T-helper 1 cell treated with Interleukin-12 subunit alpha and Interleukin-12 subunit beta and Interleukin-4 antibody, amounts not matched to agents 30 ng/mL and 1 ng/mL, for 36 hours (primary cell): Measurements from ENCODE around the gene RNF227. TPM values are rescaled to one million over a fixed set of nuclear protein-coding genes. Genes with fewer than 3 reads are reported as not detected.
"Not testable (repeated sequence)": the region's sequence is repeated elsewhere in the genome, so short reads cannot be mapped to it uniquely, and the experiment has no call there.

Source experiments
- intact Hi-C: fragments of 100-400 bp; cut with micrococcal nuclease; formaldehyde crosslinking; loops from one replicate; pipeline ENCODE4 v1.15.1; 2024
- total RNA-seq: library from RNA; stranded (reverse); gene quantifications from 2 replicates; pipeline ENCODE4 v1.2.3, GENCODE V29; 2022

The RNF227 gene
- total RNA-seq: 2.9 and 3.9 TPM in 2 replicates

- intact Hi-C loops: loop anchor here (1.0 kb wide), 2 partner anchors 28 to 58 kb away; partner anchors contain the start of gene NAA38
Observed at GRCh38 chr17:7915611-7916384, at the start of gene RNF227. Gene RNF227 (minus strand): TSS chr17:7916289. CDS start chr17:7916195, 94 bp downstream.

DNA sequence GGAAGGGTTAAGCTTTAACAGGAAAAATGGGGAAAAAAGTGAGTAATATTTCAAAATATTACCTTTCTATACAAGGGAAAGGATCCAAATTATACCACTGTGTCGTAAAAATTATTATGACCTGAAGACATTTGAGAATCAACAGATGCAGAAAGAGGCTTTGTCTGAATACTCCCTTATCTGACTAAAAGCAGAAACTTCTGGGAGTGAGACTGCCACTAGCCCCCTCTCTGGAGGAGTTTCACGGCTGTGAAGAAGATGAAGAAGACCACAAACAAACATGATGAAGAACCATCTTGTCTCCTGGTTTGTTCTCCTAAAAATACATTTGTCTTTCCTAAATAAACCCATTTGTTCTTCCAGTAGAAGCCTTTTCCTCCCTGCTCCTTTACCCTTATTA lies 45.3 kb upstream of the RNF227 start:
- intact Hi-C loops: no loop called here

GRCh38 chr17:7959503-7960253 lies 43.6 kb upstream of the RNF227 start:
- intact Hi-C loops: no loop called here

GRCh38 chr17:7956228-7956965 lies 40.3 kb upstream of the RNF227 start:
- intact Hi-C loops: no loop called here

DNA sequence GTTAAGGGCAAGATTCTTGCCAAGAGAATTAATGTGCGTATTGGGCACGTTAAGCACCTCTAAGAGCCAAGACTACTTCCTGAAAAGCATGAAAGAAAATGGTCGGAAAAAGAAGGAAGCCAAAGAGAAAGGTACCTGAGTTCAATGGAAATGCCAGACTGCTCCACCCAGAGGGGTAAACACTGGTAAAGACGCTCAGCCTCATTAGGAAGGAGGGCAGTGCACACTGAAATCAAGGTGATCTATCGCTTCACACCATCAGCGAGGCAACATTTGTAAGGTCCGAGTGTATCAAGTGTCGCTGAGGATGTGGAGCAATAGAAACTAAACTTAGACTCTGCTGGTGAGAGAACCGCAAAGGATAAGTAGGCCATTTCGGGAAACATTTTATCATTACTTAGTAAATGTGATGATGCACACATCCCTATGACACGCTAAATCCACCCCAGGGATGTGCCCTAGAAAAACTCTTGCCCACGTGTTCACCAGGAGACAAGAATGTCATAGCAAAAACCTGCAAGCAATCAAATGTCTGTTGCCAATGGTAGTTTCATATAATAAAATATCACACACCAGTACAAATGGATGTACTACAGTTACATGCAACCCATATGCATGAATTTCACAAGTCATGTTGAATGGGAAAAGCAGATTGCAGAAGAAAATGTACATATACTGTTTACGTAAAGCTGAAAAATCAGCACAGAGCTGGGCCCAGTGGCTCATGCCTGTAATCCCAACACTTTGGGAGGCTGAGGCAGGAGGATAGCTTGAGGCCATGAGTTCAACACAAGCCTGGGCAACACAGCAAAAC lies 39.5 kb upstream of the RNF227 start:
- intact Hi-C loops: no loop called here

GRCh38 chr17:7953266-7953665 lies 37.2 kb upstream of the RNF227 start:
- intact Hi-C loops: not testable (repeated sequence)

DNA sequence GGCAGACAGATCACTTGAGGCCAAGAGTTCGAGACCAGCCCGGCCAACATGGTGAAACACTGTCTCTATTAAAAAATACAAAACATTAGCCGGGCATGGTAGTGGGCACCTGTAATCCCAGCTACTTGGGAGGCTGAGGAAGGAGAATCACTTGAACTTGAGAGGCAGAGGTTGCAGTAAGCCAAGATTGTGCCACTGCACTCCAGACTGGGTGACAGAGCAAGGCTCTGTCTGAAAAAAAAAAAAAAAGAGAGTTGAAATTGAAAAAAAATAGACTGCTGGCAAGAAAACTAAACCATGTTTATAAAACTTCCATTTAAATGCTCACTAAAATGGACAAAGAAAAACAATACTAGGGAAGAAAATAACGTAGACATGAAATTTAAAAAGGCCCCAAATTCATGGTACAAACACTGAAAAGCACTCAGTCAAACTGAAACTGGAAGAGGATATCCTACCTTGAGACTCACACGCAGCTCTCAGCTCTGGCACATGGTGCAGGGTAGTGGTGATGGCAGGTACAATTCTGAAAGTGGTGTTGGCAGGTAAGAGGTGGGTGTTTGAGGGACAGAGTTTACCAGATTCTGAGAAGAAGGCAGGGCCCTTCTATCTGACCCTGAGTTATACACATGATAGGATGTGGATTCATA lies 35.2 kb upstream of the RNF227 start:
- intact Hi-C loops: loop anchor here (1.0 to 2.0 kb wide), 3 partner anchors 18 to 37 kb away; partner anchors contain the start of gene CNTROB

DNA sequence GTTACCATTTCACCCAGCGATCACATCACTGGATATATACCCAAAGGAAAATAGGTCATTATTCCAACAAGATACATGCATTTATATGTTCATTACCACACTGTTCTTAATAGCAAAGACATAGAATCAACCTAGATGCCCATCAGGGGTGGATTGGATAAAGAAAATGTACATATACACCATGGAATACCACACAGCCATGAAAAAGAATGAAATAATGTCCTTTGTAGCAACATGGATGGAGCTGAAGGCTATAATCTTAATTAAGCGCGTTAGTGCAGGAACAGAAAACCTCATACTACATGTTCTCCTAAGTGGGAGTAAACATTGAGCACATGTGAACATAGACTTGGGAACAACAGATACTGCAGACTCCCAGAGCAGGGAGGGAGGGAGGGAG lies 34.5 kb upstream of the RNF227 start:
- intact Hi-C loops: loop anchor here (2.0 kb wide), 1 partner anchor 18 kb away; no protein-coding TSS in a partner anchor

DNA sequence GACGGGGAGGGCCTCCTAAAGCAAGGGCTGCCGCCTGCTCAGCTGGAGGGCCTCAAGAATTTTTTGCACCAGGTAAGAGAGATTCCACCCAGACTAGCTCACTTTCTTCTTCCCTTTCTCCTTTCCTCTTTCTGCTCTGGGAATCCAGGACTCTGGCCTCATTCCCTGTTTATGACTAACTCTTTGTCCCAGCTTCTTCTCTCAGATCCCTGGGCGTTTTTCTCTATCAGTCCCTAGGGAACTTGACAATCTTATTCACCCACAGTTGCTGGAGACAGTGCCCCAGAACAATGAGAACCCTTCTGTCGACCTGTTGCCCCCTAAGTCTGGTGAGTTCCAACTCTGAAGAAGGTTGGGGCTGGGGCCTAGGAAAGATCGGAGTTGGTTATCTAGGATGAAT lies 31.6 kb upstream of the RNF227 start:
- intact Hi-C loops: no loop called here

GRCh38 chr17:7946441-7946840 lies 30.4 kb upstream of the RNF227 start:
- intact Hi-C loops: no loop called here

GRCh38 chr17:7945651-7946050 lies 29.6 kb upstream of the RNF227 start:
- intact Hi-C loops: no loop called here

- intact Hi-C loops: no loop called here
Observed at GRCh38 chr17:7944326-7944725, 28.2 kb upstream of the RNF227 start.

DNA sequence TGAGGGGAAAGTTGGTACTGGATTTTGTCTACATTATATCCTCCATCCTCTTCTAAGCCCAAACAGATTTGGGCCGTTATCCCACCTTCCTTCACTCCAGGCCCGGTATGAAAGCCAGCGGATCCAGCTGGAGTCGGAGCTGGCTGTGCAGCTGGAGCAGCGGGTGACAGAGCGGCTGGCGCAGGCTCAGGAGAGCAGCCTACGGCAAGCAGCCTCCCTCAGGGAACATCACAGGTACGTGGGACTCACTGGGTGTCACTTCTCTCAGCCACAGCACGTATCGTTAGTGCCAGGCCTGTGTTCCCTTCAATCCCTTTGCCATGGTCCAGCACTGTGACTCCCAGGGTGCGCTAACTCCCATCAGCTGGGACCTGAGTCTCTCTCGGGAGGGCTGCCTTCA lies 27.2 kb upstream of the RNF227 start:
- intact Hi-C loops: no loop called here

DNA sequence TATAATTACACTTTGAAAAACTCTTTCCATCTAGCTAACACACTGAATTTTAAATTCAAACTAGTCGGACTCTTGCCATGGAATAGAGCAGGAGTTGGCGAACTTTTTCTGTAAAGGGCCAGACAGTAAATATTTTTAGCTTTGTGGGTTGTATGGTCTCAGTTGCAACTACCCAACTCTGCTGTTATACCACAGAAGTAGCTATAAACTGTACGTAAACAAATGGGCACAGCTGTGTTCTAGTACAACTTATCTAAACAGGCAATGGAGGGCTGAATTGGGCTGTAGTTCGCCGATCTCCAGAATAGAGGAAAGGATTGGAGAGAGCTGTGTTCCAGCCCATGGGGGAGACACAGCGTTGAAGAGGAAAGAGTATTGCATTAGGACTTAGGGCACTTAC lies 24.7 kb upstream of the RNF227 start:
- intact Hi-C loops: no loop called here

GRCh38 chr17:7940034-7940433 lies 23.9 kb upstream of the RNF227 start:
- intact Hi-C loops: no loop called here

- intact Hi-C loops: no loop called here
Observed at GRCh38 chr17:7935859-7936258, 19.8 kb upstream of the RNF227 start.

DNA sequence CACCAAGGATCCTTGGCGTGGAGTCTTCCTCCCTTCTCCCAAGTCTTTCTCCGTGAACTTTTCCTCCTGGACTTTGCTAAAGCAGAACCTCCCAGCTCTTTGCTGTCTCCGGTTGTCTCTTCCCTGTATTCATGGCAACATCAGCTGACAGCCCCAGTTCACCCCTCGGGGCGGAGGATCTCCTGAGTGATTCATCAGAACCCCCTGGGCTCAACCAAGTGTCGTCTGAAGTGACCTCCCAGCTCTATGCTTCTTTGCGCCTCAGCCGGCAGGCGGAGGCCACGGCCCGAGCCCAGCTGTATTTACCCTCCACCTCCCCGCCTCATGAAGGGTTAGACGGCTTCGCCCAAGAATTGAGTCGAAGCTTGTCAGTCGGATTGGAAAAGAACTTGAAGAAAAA lies 16.9 kb upstream of the RNF227 start:
- intact Hi-C loops: loop anchor here (1.0 to 5.0 kb wide), 12 partner anchors 11 to 504 kb away; partner anchors contain the start of genes ALOXE3, BORCS6, FXR2 and KDM6B

DNA sequence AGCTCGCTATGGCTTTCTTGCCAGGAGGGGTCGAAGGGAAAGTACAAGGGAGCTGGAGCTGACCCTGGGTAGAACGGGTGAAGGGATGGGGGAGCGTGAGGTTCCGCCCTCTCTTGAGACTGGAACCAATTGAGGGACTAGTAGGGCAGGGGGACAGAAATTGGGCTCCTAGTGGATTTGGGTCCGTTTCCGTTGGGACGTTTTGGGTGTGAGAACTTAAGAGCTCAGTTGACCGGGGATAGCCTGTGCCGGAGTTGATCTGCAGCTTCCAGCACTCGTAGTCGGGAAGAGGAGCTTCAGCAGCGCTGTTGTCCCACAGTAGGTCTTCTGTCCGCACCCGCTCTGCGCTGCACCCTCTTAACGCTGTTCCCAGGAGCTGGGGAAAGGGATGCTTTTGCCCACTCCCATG lies 16.4 kb upstream of the RNF227 start:
- intact Hi-C loops: loop anchor here (1.0 to 5.0 kb wide), 12 partner anchors 10 to 505 kb away; partner anchors contain the start of genes ALOXE3, BORCS6, FXR2 and KDM6B

DNA sequence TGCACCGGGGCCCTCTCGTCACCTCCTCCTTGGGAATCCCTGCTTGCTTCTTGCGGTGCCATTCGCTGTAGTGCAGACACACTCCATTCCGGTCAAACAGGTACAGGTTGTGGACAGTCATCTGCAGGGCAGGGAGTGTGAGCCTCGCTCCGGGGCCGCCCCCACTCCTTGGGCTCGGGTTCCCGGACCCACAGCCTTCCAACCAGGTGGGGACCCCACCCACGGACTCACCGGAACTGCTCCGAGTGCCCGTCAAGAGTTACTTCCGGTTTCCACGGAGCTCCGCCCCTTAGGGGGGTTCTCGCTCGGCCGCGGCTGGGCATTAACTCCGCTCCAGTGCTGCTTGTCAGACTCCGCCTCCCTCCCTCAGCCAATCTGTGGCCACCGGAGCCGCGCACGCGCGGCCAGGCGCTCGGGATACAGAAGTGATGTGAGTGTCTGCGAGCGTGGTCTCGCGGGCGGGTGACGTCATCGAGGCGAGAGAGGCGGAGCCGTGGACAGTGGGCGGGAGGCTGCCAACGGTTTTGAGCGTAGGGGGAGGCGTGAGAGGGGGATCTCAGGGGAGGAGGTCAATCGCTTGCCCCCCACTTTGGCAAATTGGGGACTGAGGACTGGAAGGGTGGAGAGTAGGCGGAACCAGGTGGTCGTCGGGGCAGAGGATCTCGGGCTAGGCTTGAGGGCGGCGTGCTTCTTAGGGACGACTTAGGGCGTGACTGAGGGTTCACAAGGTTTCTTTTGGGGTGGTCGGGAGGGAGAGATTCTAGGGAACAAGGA lies 15.8 kb upstream of the RNF227 start, which contains the start of the genes CNTROB and TRAPPC1:
Gene CNTROB (plus strand): TSS at position 498 of the 774 bp plus-strand sequence. CDS start 874 bp downstream, outside the sequence.
Gene TRAPPC1 (minus strand): TSS at position 238 of the 774 bp plus-strand sequence. CDS start 117 bp downstream, at position 121.
- intact Hi-C loops: loop anchor here (1.0 to 5.0 kb wide), 13 partner anchors 10 to 505 kb away; partner anchors contain the start of genes ALOXE3, BORCS6, FXR2 and KDM6B
